GM10847 (cell line): Measurements from ENCODE around the gene RHOT1.
A peak's percentile ranks its signal among the peaks of the same experiment; 100 is the strongest.

Source experiments
- POLR2A ChIP-seq: IDR thresholded peaks from 2 replicates; pipeline ENCODE4 v1.6.1; 2011; ENCODE audit not compliant: insufficient read length; ENCODE audit errors: extremely low read depth

The RHOT1 gene

DNA sequence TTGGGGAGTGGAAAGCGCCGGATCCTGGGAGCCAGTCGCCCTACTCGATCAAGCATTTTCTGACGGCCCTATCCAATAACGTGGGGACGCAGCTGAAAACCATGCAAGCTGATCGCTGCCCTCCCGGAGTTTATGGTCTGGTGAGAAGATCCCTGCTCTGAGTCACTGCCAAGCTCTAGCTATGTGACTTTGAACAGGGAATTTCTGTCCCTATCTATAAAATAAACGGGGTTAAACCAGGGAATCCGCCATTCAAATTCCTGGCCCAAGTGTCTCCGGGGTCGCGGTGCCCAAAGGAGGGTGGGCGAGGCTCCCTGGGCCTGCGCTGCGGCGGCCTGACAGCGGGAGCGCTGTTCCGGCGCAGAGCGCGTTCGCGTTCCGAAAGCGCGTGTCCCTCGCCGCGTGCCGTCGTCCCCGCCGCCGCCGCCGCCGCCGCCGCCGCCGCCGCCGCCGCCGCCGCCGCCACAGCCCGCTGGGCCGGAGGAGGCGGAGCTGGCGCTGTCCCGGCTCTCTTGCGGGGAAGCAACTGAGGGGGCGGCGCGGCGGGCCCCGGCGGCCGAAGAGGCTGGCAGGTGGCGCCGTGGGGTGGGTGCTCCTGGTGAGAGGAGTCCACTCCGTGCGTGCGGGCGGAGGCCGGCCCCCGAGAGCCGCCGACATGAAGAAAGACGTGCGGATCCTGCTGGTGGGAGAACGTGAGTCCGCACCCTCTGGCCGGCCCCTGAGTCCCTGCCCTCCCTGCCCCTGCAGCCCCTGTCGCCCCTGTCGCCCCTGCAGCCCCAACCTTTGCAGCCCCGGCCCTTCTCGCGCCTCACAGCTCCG is at the start of gene RHOT1:
Gene RHOT1 (plus strand): TSS at position 465 of the 819 bp plus-strand sequence. CDS start 191 bp downstream, at position 656.
- peak; percentile 44 for TF ChIP-seq POLR2A

GRCh38 chr17:32099686-32100085 is 42.6 kb upstream of the RHOT1 start:
- no peak for TF ChIP-seq POLR2A

DNA sequence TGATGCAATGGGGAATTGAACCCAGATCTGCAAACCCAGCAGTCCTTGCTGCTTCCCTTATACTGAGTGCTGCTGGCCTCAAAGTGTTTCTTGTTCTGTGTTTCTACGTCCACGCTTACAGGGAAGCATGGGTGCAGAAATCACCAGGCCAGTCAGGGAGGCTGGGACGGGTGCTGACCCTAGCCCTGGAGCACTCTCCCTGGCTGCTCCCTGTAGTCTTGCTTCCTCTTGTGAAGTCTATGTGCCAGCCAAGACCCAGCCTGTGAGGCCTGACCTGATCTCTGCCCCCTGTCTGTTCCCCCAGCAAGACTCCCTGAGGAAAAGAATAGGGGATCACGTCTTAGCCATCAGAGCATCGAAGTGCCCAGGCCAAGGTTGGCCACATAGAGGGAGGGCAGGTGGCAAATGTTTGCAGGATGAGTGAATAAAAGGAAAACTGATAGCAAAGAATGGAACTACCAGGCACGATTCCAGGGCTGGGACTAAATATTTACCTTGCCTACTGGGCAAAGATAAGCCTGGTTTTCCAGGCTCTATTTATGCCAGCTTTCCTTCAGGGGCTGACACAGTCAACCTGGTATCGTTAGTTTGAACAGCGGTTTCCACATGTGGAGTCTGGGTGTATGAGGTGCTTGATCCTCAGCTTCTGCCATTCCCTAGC is 41.2 kb upstream of the RHOT1 start:
- TF ChIP-seq POLR2A: no peak

DNA sequence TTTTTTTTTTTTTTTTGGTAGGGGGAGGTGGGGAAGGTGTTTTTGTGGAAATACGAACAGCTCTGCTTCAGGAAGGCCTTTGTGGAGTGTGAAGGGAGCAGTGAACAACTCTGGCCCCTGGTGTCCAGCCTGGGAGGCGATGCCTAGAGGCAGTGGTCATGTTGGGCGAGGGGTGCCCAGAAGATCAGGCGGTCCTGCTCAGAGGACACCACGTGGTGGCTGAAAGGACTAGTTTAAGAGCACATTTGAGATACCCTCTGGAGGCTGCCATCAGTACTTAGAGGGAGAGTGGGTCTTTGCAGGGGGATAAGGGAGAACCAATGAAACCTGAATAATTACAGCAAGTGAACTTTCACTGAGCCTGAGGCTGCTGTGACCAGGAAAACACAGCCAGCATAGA is 40.1 kb upstream of the RHOT1 start:
- TF ChIP-seq POLR2A: no peak

DNA sequence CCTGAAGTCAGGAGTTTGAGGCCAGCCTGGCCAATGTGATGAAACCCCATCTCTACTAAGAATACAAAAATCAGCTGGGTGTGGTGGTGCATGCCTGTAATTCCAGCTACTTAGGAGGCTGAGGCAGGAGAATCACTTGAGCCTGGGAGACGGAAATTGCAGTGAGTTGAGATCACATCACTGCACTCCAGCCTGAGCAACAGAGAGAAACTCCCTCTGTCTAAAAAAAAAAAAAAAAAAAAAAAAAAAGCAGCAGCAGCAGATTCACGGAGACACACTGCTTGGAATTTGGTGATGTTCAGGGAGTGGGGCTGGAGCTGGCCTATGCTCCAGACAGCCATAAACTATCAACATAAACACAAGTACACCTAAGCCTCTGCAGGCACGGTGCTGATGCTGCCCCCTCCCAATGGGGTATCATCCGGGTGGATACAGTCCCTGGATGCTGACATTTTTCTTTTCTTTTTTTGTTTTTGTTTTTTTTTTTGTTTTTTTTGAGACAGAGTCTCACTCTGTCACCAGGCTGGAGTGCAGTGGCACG is 39.6 kb upstream of the RHOT1 start:
- no peak for TF ChIP-seq POLR2A

DNA sequence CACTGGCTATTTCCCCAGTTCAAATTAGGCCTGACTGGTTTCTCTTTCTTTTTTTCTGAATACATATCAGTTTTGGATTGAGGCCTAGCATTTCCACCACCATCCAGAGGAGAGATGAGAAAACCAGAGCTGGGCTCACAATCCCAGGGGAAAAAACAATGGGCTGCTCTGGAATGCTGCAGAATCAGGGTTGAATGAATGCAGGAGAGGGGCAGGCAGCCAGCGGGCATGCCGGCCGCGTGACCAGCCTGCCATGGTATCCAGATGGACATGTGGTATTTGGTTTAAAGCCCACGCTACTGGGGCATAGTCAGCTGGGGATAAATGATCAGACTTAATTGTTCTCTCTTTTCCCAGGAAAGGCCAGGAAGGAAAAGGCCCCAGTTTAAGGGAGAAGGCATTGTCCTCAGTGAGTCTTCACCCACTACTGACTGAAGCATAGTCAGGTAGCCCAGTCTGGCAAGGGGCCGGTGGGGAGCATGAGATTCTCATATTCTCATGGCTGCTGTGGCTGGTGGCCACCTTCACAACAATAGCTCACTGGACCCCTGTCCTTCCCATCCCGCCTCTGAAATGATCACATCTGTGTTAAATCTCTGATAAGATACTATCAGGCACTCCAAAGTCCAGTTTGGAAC is 38.7 kb upstream of the RHOT1 start:
- TF ChIP-seq POLR2A: no peak

DNA sequence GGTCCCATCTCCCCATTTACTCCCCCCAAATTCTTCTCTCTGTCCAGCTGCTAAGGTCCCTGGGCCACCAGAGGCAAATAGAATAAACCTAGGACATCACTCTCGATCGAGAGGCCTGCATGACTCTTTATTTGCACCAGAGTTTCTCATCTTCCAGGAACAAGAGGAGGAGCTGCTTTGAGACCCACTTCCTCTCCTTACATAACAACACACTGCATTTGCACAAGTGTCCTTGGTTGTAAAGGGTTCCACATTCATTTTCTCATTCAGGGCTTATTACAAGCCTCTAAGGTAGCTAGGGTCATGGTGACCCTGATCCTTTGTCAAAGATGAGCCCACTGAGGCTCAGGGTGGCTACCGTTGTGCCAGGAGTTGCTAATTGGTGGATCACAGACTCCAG is 38.1 kb upstream of the RHOT1 start:
- no peak for TF ChIP-seq POLR2A

GRCh38 chr17:32110596-32110995 is 31.7 kb upstream of the RHOT1 start:
- TF ChIP-seq POLR2A: no peak

- no peak for TF ChIP-seq POLR2A
Observed at GRCh38 chr17:32111141-32111771, 31.0 kb upstream of the RHOT1 start.

GRCh38 chr17:32112416-32112815 is 29.9 kb upstream of the RHOT1 start:
- no peak for TF ChIP-seq POLR2A

DNA sequence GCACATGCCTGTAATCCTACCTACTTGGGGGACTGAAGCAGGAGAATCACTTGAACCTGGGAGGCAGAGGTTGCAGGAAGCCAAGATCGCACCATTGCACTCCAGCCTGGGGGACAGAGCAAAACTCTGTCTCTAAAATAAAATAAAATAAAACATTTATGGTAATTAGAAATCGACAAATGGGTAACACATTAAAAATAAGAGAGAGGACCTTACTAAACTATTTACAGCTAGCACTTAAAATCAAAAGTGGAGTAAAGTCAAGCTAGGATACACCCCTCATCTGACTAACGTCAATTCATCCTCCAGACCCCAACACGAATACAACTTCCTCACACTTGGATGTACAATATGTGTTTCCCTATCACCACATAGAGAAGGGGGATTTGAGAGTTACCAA is 27.8 kb upstream of the RHOT1 start:
- no peak for TF ChIP-seq POLR2A

GRCh38 chr17:32116937-32117336 is 25.4 kb upstream of the RHOT1 start:
- TF ChIP-seq POLR2A: no peak

DNA sequence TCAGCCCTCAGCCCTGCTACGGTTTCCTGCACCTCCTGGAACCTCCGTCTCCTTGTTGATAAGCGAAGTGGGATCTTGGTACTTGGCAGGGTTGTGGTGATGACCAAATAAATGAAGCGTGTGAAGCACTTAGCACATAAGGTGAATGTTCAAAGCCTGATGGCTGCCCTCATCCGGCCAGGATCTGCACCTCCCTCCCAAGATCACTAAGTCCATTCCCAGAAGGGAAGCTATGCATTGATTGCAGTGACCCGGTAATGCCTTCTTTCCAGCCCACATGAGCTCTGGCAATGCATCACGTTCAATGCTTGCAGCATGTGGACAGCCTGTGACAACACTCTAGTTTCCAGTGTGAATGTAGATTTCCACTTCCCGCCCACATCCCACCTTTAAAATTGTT is 24.9 kb upstream of the RHOT1 start:
- TF ChIP-seq POLR2A: no peak

- no peak for TF ChIP-seq POLR2A
Observed at GRCh38 chr17:32118835-32119234, 23.5 kb upstream of the RHOT1 start.

GRCh38 chr17:32120141-32120540 is 22.2 kb upstream of the RHOT1 start:
- TF ChIP-seq POLR2A: no peak

DNA sequence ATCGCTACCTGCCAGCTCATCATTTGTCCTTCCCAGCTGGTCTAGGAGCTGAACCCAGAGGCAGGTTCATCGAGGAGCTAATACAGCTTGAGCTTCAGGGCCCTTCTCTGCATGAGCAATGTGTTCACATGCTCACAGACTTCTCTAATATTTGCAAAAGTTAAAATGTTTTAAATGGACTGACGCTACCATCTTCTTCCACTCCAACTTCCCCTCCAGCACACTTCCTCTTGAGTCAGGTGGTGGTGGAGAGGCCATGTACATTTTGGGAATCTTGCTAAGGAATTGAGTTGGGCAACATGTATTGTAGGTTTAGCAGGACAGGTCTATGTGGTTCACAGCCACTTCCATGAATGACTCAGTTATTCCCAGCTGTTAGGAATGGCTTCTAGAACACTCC is 21.6 kb upstream of the RHOT1 start:
- TF ChIP-seq POLR2A: no peak

DNA sequence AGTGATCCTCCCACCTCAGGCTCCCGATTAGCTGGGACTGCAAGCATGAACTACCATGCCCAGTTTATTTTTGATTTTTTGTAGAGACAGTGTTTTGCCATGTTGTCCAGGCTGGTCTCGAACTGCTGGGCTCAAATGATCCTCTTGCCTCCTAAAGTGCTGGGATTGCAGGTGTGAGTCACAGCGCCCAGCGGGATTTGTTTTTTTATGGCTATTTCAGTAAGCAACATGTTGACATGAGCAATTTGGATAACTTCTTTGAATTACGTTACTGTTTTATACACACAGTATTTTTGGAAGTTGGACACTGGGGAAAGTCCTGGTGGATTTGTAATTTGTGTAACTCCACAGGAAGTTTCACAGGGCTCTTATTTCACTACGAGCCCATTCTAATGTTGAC is 18.5 kb upstream of the RHOT1 start:
- TF ChIP-seq POLR2A: no peak
